ENCODE data around the gene GPC6. TPM values are rescaled to one million over a fixed set of nuclear protein-coding genes. Genes with fewer than 3 reads are reported as not detected.
A peak's percentile ranks its signal among the peaks of the same experiment; 100 is the strongest.

Gene GPC6
- total RNA-seq, 1 donor from 2014 or later = 18.7 TPM

GRCh38 chr13:93535251-93535650 is 308.6 kb downstream of the GPC6 start:
- DNase-seq (ENCODE audit: low read depth) = peak; percentile 44
- TF ChIP-seq, protein P1, sequence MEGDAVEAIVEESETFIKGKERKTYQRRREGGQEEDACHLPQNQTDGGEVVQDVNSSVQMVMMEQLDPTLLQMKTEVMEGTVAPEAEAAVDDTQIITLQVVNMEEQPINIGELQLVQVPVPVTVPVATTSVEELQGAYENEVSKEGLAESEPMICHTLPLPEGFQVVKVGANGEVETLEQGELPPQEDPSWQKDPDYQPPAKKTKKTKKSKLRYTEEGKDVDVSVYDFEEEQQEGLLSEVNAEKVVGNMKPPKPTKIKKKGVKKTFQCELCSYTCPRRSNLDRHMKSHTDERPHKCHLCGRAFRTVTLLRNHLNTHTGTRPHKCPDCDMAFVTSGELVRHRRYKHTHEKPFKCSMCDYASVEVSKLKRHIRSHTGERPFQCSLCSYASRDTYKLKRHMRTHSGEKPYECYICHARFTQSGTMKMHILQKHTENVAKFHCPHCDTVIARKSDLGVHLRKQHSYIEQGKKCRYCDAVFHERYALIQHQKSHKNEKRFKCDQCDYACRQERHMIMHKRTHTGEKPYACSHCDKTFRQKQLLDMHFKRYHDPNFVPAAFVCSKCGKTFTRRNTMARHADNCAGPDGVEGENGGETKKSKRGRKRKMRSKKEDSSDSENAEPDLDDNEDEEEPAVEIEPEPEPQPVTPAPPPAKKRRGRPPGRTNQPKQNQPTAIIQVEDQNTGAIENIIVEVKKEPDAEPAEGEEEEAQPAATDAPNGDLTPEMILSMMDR (conservative IDR thresholded peaks at IDR 0.05; ENCODE audit: low read depth, low read length) = no peak
- H3K4me3 ChIP-seq (ENCODE audit: low read depth, low read length) = no peak overlapping the region

DNA sequence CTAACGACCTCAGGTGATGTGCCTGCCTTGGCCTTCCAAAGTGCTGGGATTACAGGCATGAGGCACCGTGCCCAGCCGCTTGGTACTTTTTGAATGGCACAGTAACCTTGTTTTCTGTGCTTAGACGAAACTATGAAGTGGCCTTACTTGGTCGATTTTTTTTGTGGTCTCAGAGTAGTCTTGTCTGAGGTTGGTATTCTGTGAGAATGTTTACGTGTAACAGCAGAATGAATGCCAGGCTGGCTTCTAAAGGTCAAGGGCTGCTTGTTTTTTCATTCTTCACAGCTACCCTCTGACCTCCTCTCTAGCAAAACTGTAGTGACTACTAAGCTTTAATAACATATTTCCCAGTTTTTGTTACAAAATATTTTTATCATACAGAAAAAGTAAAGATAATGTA is 313.3 kb downstream of the GPC6 start:
- TF ChIP-seq, protein P1 (conservative IDR thresholded peaks at IDR 0.05; ENCODE audit: low read depth, low read length) = no peak
- no peak for DNase-seq (ENCODE audit: low read depth)
- H3K4me3 ChIP-seq (ENCODE audit: low read depth, low read length) = no peak overlapping the region

DNA sequence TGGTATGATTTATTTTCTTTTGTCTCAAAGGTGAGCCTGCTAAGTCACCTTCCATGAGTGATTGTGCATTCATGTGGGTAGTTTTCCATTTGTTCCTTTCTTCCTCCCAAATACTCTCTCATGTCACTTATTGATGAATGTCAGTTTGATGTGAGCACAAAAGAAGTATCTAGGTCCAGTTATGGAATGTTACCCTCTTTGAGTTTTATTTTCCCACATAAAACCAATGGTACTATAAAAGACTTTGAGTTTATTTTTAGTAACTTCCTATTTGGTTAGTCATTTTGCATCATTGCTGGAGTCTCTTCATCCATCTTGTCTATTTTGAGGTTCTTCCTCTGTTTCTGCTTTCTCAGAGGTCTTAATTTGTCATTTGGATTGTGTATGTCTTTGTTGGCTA is 321.3 kb downstream of the GPC6 start:
- no peak for DNase-seq (ENCODE audit: low read depth)
- no peak overlapping the region for H3K4me3 ChIP-seq (ENCODE audit: low read depth, low read length)
- TF ChIP-seq, protein P1 (conservative IDR thresholded peaks at IDR 0.05; ENCODE audit: low read depth, low read length) = no peak

DNA sequence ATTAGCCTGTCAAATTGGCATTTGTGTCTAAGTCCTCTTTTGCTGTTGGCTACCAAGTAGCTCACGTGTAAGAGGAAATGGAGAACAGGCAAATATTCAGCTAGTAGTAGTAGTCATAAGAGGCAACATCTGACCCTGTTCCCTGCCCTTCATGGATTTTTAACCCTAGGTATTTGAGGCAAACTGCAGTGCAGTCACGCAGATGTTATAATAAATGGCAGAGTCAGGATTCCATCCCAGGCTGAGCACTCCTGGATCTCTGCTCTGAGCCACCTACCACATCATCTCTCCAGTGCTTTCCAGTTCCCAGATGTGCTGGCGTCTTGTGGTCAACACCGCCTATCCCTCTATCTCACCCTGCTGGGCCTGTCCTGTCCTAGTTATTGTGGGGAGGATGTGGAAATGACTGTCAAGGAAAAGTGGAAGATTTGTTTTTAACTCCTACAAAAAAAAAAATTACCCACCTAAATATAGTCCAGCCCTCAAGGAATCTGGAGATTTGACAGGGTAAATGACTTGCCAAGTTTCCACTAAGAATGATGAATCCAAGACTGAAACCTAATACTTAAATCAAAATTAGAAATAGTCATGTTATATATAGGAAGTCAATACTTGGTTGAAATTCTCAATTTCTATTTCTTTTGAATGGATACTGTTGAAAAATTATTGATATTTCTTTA is 322.9 kb downstream of the GPC6 start:
- peak; percentile 63 for DNase-seq (ENCODE audit: low read depth)
- H3K4me3 ChIP-seq (ENCODE audit: low read depth, low read length) = no peak overlapping the region
- TF ChIP-seq, protein P1 (conservative IDR thresholded peaks at IDR 0.05; ENCODE audit: low read depth, low read length) = no peak

DNA sequence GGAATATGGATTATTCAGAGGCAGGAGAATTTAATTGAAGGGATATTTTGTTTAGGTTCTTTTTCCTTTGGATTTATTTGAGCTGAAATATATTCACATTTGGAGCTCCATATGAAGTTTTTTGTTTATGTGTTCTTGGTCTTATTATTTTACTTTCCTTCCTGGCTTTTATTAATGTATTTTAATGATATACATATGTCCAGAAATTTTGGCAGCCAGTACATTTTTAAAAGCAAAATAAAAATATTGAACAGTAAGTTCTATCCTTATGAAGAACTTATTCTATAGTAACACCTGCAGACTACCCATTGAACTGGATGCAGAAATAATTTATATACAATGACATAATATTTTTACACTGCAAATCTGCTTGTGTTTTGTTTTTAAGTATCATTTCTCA is 323.6 kb downstream of the GPC6 start:
- DNase-seq (ENCODE audit: low read depth) = no peak
- no peak overlapping the region for H3K4me3 ChIP-seq (ENCODE audit: low read depth, low read length)
- TF ChIP-seq, protein P1 (conservative IDR thresholded peaks at IDR 0.05; ENCODE audit: low read depth, low read length) = no peak

- no peak overlapping the region for H3K4me3 ChIP-seq (ENCODE audit: low read depth, low read length)
- TF ChIP-seq, protein P1 (conservative IDR thresholded peaks at IDR 0.05; ENCODE audit: low read depth, low read length) = no peak
These were observed 326.0 kb downstream of the GPC6 start for GRCh38 chr13:93552596-93552995.

GRCh38 chr13:93554514-93554913 is 327.9 kb downstream of the GPC6 start:
- no peak overlapping the region for H3K4me3 ChIP-seq (ENCODE audit: low read depth, low read length)
- TF ChIP-seq, protein P1 (conservative IDR thresholded peaks at IDR 0.05; ENCODE audit: low read depth, low read length) = no peak
- no peak for DNase-seq (ENCODE audit: low read depth)

More at GRCh38 chr13:93552596-93552995, 326.0 kb downstream of the GPC6 start:
- DNase-seq (ENCODE audit: low read depth) = no peak

Measured in epithelial cell of proximal tubule (primary cell).